Activated CD4-positive, alpha-beta T cell treated with anti-CD3 and anti-CD28 coated beads, Interleukin-2, amount 10 ng/mL, durations not matched to agents 7 days and 5 days (primary cell): ENCODE data around the gene DIAPH2. TPM values are rescaled to one million over a fixed set of nuclear protein-coding genes. Genes with fewer than 3 reads are reported as not detected.
"Not testable (repeated sequence)": the region's sequence is repeated elsewhere in the genome, so short reads cannot be mapped to it uniquely, and the experiment has no call there.

Experiments used
- CTCF ChIA-PET: fragments of 350-600 bp; sonication (Branson Sonifier 250); formaldehyde crosslinking; loops from one replicate; lab custom pipeline; 2021; ENCODE audit warnings: antibody characterized with exemption; lab: Charles Lee
- POLR2A ChIA-PET: fragments of 350-600 bp; sonication (Branson Sonifier 250); formaldehyde crosslinking; loops from one replicate; lab custom pipeline; 2021; ENCODE audit warnings: antibody characterized with exemption; lab: Charles Lee
- DNase-seq: peaks from one replicate; pipeline ENCODE4 v3.0.0-alpha.2; 2020
- H3K27ac Mint-ChIP-seq: one replicate; pipeline ENCODE4 v1.8.0; 2021; ENCODE audit warnings: mild to moderate bottlenecking, moderate library complexity, mixed read lengths
- H3K27me3 Mint-ChIP-seq: one replicate; pipeline ENCODE4 v1.8.0; 2021; ENCODE audit warnings: mixed read lengths
- H3K36me3 Mint-ChIP-seq: one replicate; pipeline ENCODE4 v1.8.0; 2021; ENCODE audit warnings: low read depth, mixed read lengths
- H3K4me1 Mint-ChIP-seq: one replicate; pipeline ENCODE4 v1.8.0; 2021; ENCODE audit warnings: mixed read lengths
- H3K4me3 Mint-ChIP-seq: one replicate; pipeline ENCODE4 v1.8.0; 2021; ENCODE audit warnings: mild to moderate bottlenecking, moderate library complexity, mixed read lengths
- H3K9me3 Mint-ChIP-seq: one replicate; pipeline ENCODE4 v1.8.0; 2021; ENCODE audit warnings: mixed read lengths
- total RNA-seq, 2 experiments: library from RNA; stranded (reverse); gene quantifications; one replicate each; pipeline ENCODE4 v1.2.3, GENCODE V29; 2021

The DIAPH2 gene
- total RNA-seq, 2 experiments from 2014 or later = 15.4 to 18.3 TPM

- H3K4me3 Mint-ChIP-seq, H3K36me3 Mint-ChIP-seq, H3K27me3 Mint-ChIP-seq, H3K9me3 Mint-ChIP-seq, H3K4me1 Mint-ChIP-seq, POLR2A ChIA-PET, DNase-seq, CTCF ChIA-PET, H3K27ac Mint-ChIP-seq: not testable (repeated sequence)
Measured at GRCh38 chrX:96841866-96842265, 157.2 kb downstream of the DIAPH2 start.

- no peak for DNase-seq
- no peaks in the 10 kb centered on the region for H3K27me3 Mint-ChIP-seq
- no peak overlapping the region for H3K27ac Mint-ChIP-seq
- ChIA-PET POLR2A (no interaction called here), CTCF (no interaction called here)
- no peaks in the 10 kb centered on the region for H3K9me3 Mint-ChIP-seq
- H3K4me3 Mint-ChIP-seq = no peak overlapping the region
- H3K36me3 Mint-ChIP-seq = no peaks in the 10 kb centered on the region
- no peaks in the 10 kb centered on the region for H3K4me1 Mint-ChIP-seq
Measured at GRCh38 chrX:96843566-96843965, 158.9 kb downstream of the DIAPH2 start.

DNA sequence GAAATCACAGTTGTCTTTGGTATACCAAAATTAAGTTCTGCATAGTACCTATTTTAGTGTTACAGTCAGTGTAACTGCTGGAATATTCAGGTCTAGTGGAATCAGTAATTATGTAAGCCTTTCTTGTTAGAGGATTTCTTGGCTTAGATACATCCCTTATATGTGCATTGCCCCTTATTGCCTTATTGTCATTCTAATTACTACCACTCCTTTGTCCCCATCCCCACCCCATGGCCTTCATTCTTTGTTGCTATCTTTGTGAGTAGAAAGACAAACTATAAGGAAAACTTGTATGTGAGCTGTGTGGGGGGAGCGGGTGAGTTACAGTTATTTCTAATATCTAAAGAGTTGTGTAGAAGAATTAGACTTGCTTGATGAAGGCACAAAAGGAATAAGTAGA, 162.2 kb downstream of the DIAPH2 start:
- H3K9me3 Mint-ChIP-seq = no peaks in the 10 kb centered on the region
- no peak overlapping the region for H3K4me3 Mint-ChIP-seq
- H3K27ac Mint-ChIP-seq = no peak overlapping the region
- CTCF ChIA-PET = no interaction called here
- DNase-seq = no peak
- POLR2A ChIA-PET = no interaction called here
- H3K36me3 Mint-ChIP-seq = no peaks in the 10 kb centered on the region
- no peaks in the 10 kb centered on the region for H3K27me3 Mint-ChIP-seq
- no peaks in the 10 kb centered on the region for H3K4me1 Mint-ChIP-seq

GRCh38 chrX:96859422-96859821, 174.8 kb downstream of the DIAPH2 start:
- H3K27ac Mint-ChIP-seq, H3K4me3 Mint-ChIP-seq, H3K9me3 Mint-ChIP-seq, CTCF ChIA-PET, H3K27me3 Mint-ChIP-seq, DNase-seq, POLR2A ChIA-PET, H3K4me1 Mint-ChIP-seq, H3K36me3 Mint-ChIP-seq: not testable (repeated sequence)

- ChIA-PET CTCF (no interaction called here), POLR2A (no interaction called here)
- Mint-ChIP-seq H3K4me1 (no peaks in the 10 kb centered on the region), H3K4me3 (no peak overlapping the region), H3K27me3 (no peaks in the 10 kb centered on the region), H3K27ac (no peak overlapping the region), H3K9me3 (no peaks in the 10 kb centered on the region), H3K36me3 (no peaks in the 10 kb centered on the region)
- no peak for DNase-seq
Measured at GRCh38 chrX:96861218-96861617, 176.6 kb downstream of the DIAPH2 start.

DNA sequence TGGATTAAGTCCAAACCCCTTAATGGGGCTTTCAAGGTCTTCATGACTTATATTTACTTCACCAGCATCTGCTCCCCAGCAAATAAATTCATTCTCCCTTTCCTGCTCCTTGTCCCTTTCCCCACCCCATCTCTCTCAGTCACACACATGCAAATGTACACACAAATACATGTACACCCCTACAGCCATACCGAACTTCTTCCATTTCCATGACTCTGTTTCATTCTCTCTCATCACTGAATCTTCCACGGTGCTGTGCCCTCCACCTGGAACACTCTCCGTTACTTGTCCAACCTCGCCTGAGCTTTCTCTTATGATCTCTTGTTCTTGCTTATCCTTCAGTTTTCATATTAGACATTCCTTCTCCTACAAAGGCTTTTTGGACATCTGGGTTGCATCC, 177.0 kb downstream of the DIAPH2 start:
- Mint-ChIP-seq H3K4me1 (no peaks in the 10 kb centered on the region), H3K27ac (no peak overlapping the region), H3K27me3 (no peaks in the 10 kb centered on the region), H3K4me3 (no peak overlapping the region), H3K9me3 (no peaks in the 10 kb centered on the region), H3K36me3 (no peaks in the 10 kb centered on the region)
- ChIA-PET POLR2A (no interaction called here), CTCF (no interaction called here)
- DNase-seq = no peak

DNA sequence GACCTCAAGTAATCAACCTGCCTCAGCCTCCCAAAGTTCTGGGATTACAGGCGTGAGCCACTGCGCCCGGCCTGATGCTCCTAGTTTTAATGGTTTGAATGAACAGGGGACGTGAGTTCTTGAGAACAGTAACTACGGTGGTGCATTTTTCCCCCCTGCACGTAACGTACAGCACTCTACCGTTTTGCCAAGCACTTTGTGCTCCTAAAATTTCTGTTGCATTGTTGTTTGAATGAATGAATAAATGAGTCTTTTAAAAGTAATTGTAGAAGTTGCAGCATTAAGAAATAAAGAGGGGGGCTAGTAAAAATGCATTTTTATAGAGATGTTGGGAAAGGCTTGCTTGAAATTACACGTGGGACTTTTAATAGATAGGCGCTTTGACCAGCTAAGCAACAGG, 199.0 kb downstream of the DIAPH2 start, which contains the start of gene RPA4:
Gene RPA4, plus strand, starts transcription at position 301 of the 400 bp plus-strand sequence. CDS start 403 bp downstream, outside the sequence.
- no peaks in the 10 kb centered on the region for H3K9me3 Mint-ChIP-seq
- POLR2A ChIA-PET = no interaction called here
- H3K27me3 Mint-ChIP-seq = no peaks in the 10 kb centered on the region
- H3K4me1 Mint-ChIP-seq = no peaks in the 10 kb centered on the region
- CTCF ChIA-PET = interaction anchor here (0.8 kb wide), 1 partner anchor 402 kb away, joined by 3 read pairs; no protein-coding TSS in a partner anchor
- no peak for DNase-seq
- H3K4me3 Mint-ChIP-seq = no peak within 1 kb of the TSS
- H3K36me3 Mint-ChIP-seq = no peaks in the 10 kb centered on the region
- H3K27ac Mint-ChIP-seq = no peak within 1 kb of the TSS

GRCh38 chrX:96884027-96884426, 199.4 kb downstream of the DIAPH2 start:
- ChIA-PET POLR2A (no interaction called here), CTCF (no interaction called here)
- Mint-ChIP-seq H3K4me3 (no peak overlapping the region), H3K27me3 (no peaks in the 10 kb centered on the region), H3K36me3 (no peaks in the 10 kb centered on the region), H3K4me1 (no peaks in the 10 kb centered on the region), H3K9me3 (no peaks in the 10 kb centered on the region), H3K27ac (no peak overlapping the region)
- no peak for DNase-seq

- no peak for DNase-seq
- Mint-ChIP-seq H3K27ac (no peak overlapping the region), H3K27me3 (no peaks in the 10 kb centered on the region), H3K4me3 (no peak overlapping the region), H3K9me3 (peaks cover 1% of the 10 kb centered on the region), H3K4me1 (no peaks in the 10 kb centered on the region), H3K36me3 (no peaks in the 10 kb centered on the region)
- POLR2A ChIA-PET = no interaction called here
- CTCF ChIA-PET = interaction anchor here (0.6 kb wide), 1 partner anchor 884 kb away, joined by 3 read pairs; no protein-coding TSS in a partner anchor
Measured at GRCh38 chrX:96889726-96890125, 205.1 kb downstream of the DIAPH2 start.

DNA sequence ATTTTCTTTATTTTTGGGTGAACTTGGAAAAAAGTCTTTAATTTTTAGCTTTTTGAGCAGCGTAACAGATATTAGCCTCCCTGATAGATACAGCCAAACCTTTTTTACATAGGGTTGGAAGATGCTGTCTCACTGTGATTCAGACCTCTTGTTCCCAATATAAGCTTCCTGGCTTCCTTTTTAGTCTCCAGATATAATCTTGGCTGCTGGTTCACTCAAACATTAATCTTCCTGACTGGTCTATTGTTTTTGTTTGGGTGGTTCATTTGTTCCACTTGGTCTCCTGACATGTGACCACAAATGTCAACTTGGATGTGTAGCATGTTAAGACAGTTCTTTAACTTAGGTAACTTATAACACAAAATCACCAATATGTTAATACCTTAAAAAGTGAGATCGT, 222.1 kb downstream of the DIAPH2 start:
- no peak overlapping the region for H3K4me3 Mint-ChIP-seq

GRCh38 chrX:96907516-96908272, 223.1 kb downstream of the DIAPH2 start:
- H3K27ac Mint-ChIP-seq = no peak overlapping the region
- H3K4me1 Mint-ChIP-seq = no peaks in the 10 kb centered on the region
- POLR2A ChIA-PET = no interaction called here
- no peak for DNase-seq
- CTCF ChIA-PET = no interaction called here
- H3K27me3 Mint-ChIP-seq = no peaks in the 10 kb centered on the region
- no peak overlapping the region for H3K4me3 Mint-ChIP-seq
- H3K9me3 Mint-ChIP-seq = no peaks in the 10 kb centered on the region
- no peaks in the 10 kb centered on the region for H3K36me3 Mint-ChIP-seq

More for the DNA sequence above, 222.1 kb downstream of the DIAPH2 start:
- no peak overlapping the region for H3K27ac Mint-ChIP-seq
- H3K36me3 Mint-ChIP-seq = no peaks in the 10 kb centered on the region
- no peaks in the 10 kb centered on the region for H3K9me3 Mint-ChIP-seq
- POLR2A ChIA-PET = no interaction called here
- H3K4me1 Mint-ChIP-seq = no peaks in the 10 kb centered on the region
- no peaks in the 10 kb centered on the region for H3K27me3 Mint-ChIP-seq
- DNase-seq = no peak
- CTCF ChIA-PET = no interaction called here

GRCh38 chrX:96909291-96909690, 224.6 kb downstream of the DIAPH2 start:
- no peaks in the 10 kb centered on the region for H3K36me3 Mint-ChIP-seq
- H3K27ac Mint-ChIP-seq = no peak overlapping the region
- ChIA-PET POLR2A (no interaction called here), CTCF (no interaction called here)
- H3K9me3 Mint-ChIP-seq = no peaks in the 10 kb centered on the region
- DNase-seq = no peak
- no peaks in the 10 kb centered on the region for H3K27me3 Mint-ChIP-seq
- H3K4me1 Mint-ChIP-seq = no peaks in the 10 kb centered on the region
- H3K4me3 Mint-ChIP-seq = no peak overlapping the region

GRCh38 chrX:96918864-96919263, 234.2 kb downstream of the DIAPH2 start:
- no peaks in the 10 kb centered on the region for H3K27me3 Mint-ChIP-seq
- no peak overlapping the region for H3K27ac Mint-ChIP-seq
- H3K36me3 Mint-ChIP-seq = peaks cover 3% of the 10 kb centered on the region
- no peak overlapping the region for H3K4me3 Mint-ChIP-seq
- POLR2A ChIA-PET = no interaction called here
- H3K4me1 Mint-ChIP-seq = no peaks in the 10 kb centered on the region
- no peaks in the 10 kb centered on the region for H3K9me3 Mint-ChIP-seq
- DNase-seq = no peak
- CTCF ChIA-PET = no interaction called here

DNA sequence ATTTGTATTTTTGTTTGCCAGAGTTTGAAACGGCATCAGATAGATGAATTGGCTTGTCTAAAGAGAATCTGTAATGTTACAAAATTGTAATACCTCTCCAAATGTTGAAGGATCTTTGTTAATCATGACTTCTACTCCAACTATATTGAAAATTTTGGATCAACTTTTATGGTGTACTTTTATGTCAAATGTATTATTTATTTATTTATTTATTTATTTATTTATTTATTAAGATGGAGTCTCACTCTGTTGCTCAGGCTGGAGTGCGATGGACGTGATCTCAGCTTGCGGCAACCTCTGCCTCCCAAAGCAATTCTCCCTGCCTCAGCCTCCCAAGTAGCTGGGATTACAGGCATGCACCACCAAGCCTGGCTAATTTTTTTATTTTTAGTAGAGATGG, 235.0 kb downstream of the DIAPH2 start:
- H3K9me3 Mint-ChIP-seq = no peaks in the 10 kb centered on the region
- H3K36me3 Mint-ChIP-seq = peaks cover 3% of the 10 kb centered on the region
- H3K4me1 Mint-ChIP-seq = no peaks in the 10 kb centered on the region
- no peak for DNase-seq
- H3K4me3 Mint-ChIP-seq = no peak overlapping the region
- H3K27me3 Mint-ChIP-seq = no peaks in the 10 kb centered on the region
- POLR2A ChIA-PET = no interaction called here
- H3K27ac Mint-ChIP-seq = no peak overlapping the region
- CTCF ChIA-PET = no interaction called here
